A549 (cell line): ENCODE measurements around the gene SAP30L. TPM values are rescaled to one million over a fixed set of nuclear protein-coding genes. Genes with fewer than 3 reads are reported as not detected.

Experiments
- ATAC-seq, 2 experiments: fragments of 200-7000 bp in 1 of 2; fragments of >200 bp in 1 of 2; cut with Nextera tagmentation in 1 of 2; cut with Tn5 transposase in 1 of 2; 3 replicates each; pipeline versions ENCODE4 v1.8.0 to v1.9.1; 2018 to 2020; ENCODE audit warnings: mild to moderate bottlenecking in 1 of 2, moderate library complexity in 1 of 2
- CTCF ChIA-PET: fragments of 300-600 bp; sonication (Branson Sonifier 250); formaldehyde crosslinking; extraction: SDS; loops from one replicate; lab custom pipeline; 2021; ENCODE audit warnings: antibody characterized with exemption, inconsistent platforms; lab: Yijun Ruan, JAX
- POLR2A ChIA-PET: fragments of 350-600 bp; formaldehyde crosslinking; extraction: SDS; loops from one replicate; lab custom pipeline; 2021; ENCODE audit warnings: antibody characterized with exemption, inconsistent platforms; lab: Yijun Ruan, JAX
- DNase-seq, 2 experiments: peaks; one replicate each; pipeline versions ENCODE4 v3.0.0 to v3.0.0-alpha.2; 2011 to 2016; ENCODE audit warnings: low read depth in 1 of 2, low spot score in 1 of 2
- FAIRE-seq: peaks from 2 replicates; lab custom pipeline; 2011; peaks lifted over from hg19 to GRCh38; lab: Jason Lieb, UNC
- H3K27ac ChIP-seq, 2 experiments: fragments of >200 bp; sonication (Bioruptor Twin); formaldehyde crosslinking; 3 replicates each; pipeline ENCODE4 v1.5.1; 2016 to 2017
- H3K4me1 ChIP-seq: fragments of >200 bp; sonication (Bioruptor Twin); formaldehyde crosslinking; 3 replicates; pipeline ENCODE4 v1.6.1; 2016
- H3K4me2 ChIP-seq: fragments of >200 bp; sonication (Bioruptor Twin); formaldehyde crosslinking; 3 replicates; pipeline ENCODE4 v1.6.1; 2016
- H3K4me3 ChIP-seq: fragments of >200 bp; sonication (Bioruptor Twin); formaldehyde crosslinking; 3 replicates; pipeline ENCODE4 v1.5.1; 2016
- H3K9me3 ChIP-seq: fragments of >200 bp; sonication (Bioruptor Twin); formaldehyde crosslinking; 3 replicates; pipeline ENCODE4 v1.6.1; 2016
- CBX8 ChIP-seq: fragments of 200-600 bp; sonication (generic); IDR thresholded peaks from 2 replicates; pipeline ENCODE4 v1.6.1; 2016
- CEBPB ChIP-seq, 2 experiments: fragments of >200 bp in 1 of 2; sonication (Bioruptor Twin) in 1 of 2; formaldehyde crosslinking in 1 of 2; IDR thresholded peaks; 2 replicates each; pipeline ENCODE4 v1.6.1; 2012 to 2016
- CHD2 ChIP-seq: fragments of 150-350 bp; IDR thresholded peaks from 2 replicates; pipeline ENCODE4 v1.6.1; 2014; ENCODE audit warnings: low read length; ENCODE audit not compliant: partially characterized antibody
- CHD4 ChIP-seq: fragments of 200-600 bp; sonication (generic); IDR thresholded peaks from 2 replicates; pipeline ENCODE4 v1.6.1; 2016; ENCODE audit warnings: antibody characterized with exemption, mild to moderate bottlenecking, borderline replicate concordance
- EHMT2 ChIP-seq: fragments of 200-600 bp; sonication (generic); IDR thresholded peaks from 2 replicates; pipeline ENCODE4 v1.6.1; 2016; ENCODE audit warnings: antibody characterized with exemption, low read depth, mild to moderate bottlenecking, moderate library complexity
- HOXB13 ChIP-seq: fragments of 250-450 bp; sonication (Bioruptor Pico); IDR thresholded peaks from 2 replicates; pipeline ENCODE4 v1.5.0; 2020; ENCODE audit warnings: low read depth, mild to moderate bottlenecking, moderate library complexity
- HOXB5 ChIP-seq: fragments of 250-450 bp; sonication (Bioruptor Pico); IDR thresholded peaks from 2 replicates; pipeline ENCODE4 v1.5.0; 2020; ENCODE audit warnings: mild to moderate bottlenecking, moderate library complexity
- KDM1A ChIP-seq: fragments of 200-600 bp; sonication (generic); IDR thresholded peaks from 2 replicates; pipeline ENCODE4 v1.6.1; 2016; ENCODE audit warnings: low read depth, mild to moderate bottlenecking
- KDM5A ChIP-seq: fragments of 200-600 bp; sonication (generic); IDR thresholded peaks from 2 replicates; pipeline ENCODE4 v1.6.1; 2016; ENCODE audit warnings: antibody characterized with exemption, mild to moderate bottlenecking
- NR3C1 ChIP-seq: fragments of >200 bp; sonication (Bioruptor Twin); formaldehyde crosslinking; IDR thresholded peaks from 3 replicates; pipeline ENCODE4 v1.6.1; 2017
- POLR2A ChIP-seq: IDR thresholded peaks from 2 replicates; pipeline ENCODE4 v1.6.1; 2012; ENCODE audit warnings: mild to moderate bottlenecking, low read length
- POLR2AphosphoS2 ChIP-seq: conservative IDR thresholded peaks from 2 replicates; pipeline ENCODE4 v1.6.1; 2012; ENCODE audit warnings: low read length, improper control_type of control experiment, inconsistent platforms
- RARB ChIP-seq: fragments of 250-450 bp; sonication (Bioruptor Pico); IDR thresholded peaks from 2 replicates; pipeline ENCODE4 v1.8.0; 2021; ENCODE audit warnings: mild to moderate bottlenecking, moderate library complexity
- RCOR1 ChIP-seq: fragments of 150-350 bp; IDR thresholded peaks from 2 replicates; pipeline ENCODE4 v1.6.1; 2014; ENCODE audit warnings: antibody characterized with exemption, low read length, low read depth
- RFX5 ChIP-seq: fragments of 450-650 bp; IDR thresholded peaks from 2 replicates; pipeline ENCODE4 v1.7.1; 2014; ENCODE audit warnings: antibody characterized with exemption, mild to moderate bottlenecking, moderate library complexity
- RNF2 ChIP-seq: fragments of 200-600 bp; sonication (generic); IDR thresholded peaks from 2 replicates; pipeline ENCODE4 v1.6.1; 2016; ENCODE audit warnings: low read depth, mild to moderate bottlenecking, antibody characterized with exemption, moderate library complexity, borderline replicate concordance
- SREBF2 ChIP-seq: fragments of 450-650 bp; IDR thresholded peaks from 2 replicates; pipeline ENCODE4 v1.6.1; 2014; ENCODE audit warnings: mild to moderate bottlenecking, moderate library complexity
- TP53 ChIP-seq: fragments of 250-450 bp; sonication (Bioruptor Pico); IDR thresholded peaks from 2 replicates; pipeline ENCODE4 v1.5.0; 2021; ENCODE audit warnings: mild to moderate bottlenecking, moderate library complexity
- ZNF302 ChIP-seq: fragments of 250-450 bp; sonication (Bioruptor Pico); IDR thresholded peaks from 2 replicates; pipeline ENCODE4 v1.9.0; 2021; ENCODE audit warnings: inconsistent platforms, mild to moderate bottlenecking, moderate library complexity
- WGBS: methylation state at CpG from one replicate; pipeline ENCODE4 v1.1.6; 2017; ENCODE audit errors: missing lambda C conversion rate; 5-methylcytosine and 5-hydroxymethylcytosine counted together
- polyA plus RNA-seq, 4 experiments: library from polyadenylated mRNA; depleted of rRNA in 3 of 4; stranded (reverse); fragments of >200 nt; fragmentation: RNase III in 1 of 4; extraction: RNeasy Plus Mini Kit Qiagen cat#74134 plus additional on column Dnase treatment in 1 of 4; gene quantifications; 2 replicates in 3 of 4; 3 replicates in 1 of 4; pipeline ENCODE4 v1.2.3, GENCODE V29; 2011 to 2017
- TF ChIP-seq, protein P1 (sequence below): fragments of 200-600 bp; sonication (generic); IDR thresholded peaks from 2 replicates; pipeline ENCODE4 v1.6.1; 2016; ENCODE audit warnings: antibody characterized with exemption, mild to moderate bottlenecking, moderate library complexity
- TF ChIP-seq, protein P2 (sequence below): fragments of >200 bp; sonication (Bioruptor Twin); formaldehyde crosslinking; IDR thresholded peaks from 3 replicates; pipeline ENCODE4 v1.5.1; 2016

Gene SAP30L
- polyA plus RNA-seq, 2 of the 4 experiments (the other 2 are of a cell fraction) = 24.9 to 50.3 TPM

- TF ChIP-seq, protein P1, sequence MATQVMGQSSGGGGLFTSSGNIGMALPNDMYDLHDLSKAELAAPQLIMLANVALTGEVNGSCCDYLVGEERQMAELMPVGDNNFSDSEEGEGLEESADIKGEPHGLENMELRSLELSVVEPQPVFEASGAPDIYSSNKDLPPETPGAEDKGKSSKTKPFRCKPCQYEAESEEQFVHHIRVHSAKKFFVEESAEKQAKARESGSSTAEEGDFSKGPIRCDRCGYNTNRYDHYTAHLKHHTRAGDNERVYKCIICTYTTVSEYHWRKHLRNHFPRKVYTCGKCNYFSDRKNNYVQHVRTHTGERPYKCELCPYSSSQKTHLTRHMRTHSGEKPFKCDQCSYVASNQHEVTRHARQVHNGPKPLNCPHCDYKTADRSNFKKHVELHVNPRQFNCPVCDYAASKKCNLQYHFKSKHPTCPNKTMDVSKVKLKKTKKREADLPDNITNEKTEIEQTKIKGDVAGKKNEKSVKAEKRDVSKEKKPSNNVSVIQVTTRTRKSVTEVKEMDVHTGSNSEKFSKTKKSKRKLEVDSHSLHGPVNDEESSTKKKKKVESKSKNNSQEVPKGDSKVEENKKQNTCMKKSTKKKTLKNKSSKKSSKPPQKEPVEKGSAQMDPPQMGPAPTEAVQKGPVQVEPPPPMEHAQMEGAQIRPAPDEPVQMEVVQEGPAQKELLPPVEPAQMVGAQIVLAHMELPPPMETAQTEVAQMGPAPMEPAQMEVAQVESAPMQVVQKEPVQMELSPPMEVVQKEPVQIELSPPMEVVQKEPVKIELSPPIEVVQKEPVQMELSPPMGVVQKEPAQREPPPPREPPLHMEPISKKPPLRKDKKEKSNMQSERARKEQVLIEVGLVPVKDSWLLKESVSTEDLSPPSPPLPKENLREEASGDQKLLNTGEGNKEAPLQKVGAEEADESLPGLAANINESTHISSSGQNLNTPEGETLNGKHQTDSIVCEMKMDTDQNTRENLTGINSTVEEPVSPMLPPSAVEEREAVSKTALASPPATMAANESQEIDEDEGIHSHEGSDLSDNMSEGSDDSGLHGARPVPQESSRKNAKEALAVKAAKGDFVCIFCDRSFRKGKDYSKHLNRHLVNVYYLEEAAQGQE = no peak
- no peak for TF ChIP-seq CHD4
- TF ChIP-seq HOXB13 = no peak
Measured at GRCh38 chr5:154396128-154396527, 49.7 kb upstream of the SAP30L start (continued).

DNA sequence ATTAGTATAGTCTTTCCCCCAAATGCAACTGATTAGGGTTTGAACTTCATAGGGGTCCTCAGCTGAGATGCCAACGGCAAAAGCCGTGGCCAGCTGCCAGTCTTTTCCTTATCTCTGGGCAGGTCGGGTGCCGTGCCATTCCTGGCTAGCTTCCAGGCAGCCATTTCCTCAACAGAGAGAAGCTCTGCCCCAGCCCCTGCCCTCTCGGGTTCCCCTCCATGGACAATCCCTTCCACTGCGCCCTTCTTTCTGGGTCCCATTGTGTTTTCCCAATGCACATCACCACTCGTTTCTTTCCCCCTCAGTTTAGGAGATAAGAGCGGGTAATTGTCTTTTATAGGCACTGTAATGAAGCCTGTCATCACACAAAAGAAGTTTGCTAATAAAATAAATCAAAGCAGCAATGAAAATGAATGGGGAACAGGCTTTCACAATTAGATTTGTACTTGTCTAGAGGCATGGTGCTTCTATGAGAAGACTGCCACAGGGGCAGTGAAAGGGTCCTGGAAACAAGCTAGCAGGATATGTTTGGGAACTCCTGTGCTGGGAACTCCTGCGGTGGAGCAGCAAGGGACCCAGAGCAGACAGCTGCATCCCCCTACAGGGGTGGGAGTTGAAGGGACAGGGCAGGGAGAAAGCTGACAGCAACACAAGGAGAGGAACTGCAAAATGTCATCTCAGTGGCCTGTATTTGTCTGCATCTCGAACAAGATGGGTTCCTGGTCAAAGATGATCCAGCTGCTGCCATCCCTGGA, 48.0 kb upstream of the SAP30L start:
- Histone ChIP-seq H3K4me3 (no peak overlapping the region), H3K4me1 (peaks cover 31% of the 10 kb centered on the region), H3K27ac (0 out of 6 replicates have a peak overlapping the region, but pooled peaks of 1 of the 2 experiments have one; percentile 31), H3K4me2 (no peak overlapping the region), H3K9me3 (no peaks in the 10 kb centered on the region)
- DNase-seq (no peak), FAIRE-seq (no peak), ATAC-seq (no peak)
- TF ChIP-seq CEBPB (IDR thresholded peaks at IDR 0.05) = no peak
- no peak for TF ChIP-seq HOXB5
- no peak for TF ChIP-seq HOXB13
- no peak for TF ChIP-seq RNF2
- TF ChIP-seq, protein P2, sequence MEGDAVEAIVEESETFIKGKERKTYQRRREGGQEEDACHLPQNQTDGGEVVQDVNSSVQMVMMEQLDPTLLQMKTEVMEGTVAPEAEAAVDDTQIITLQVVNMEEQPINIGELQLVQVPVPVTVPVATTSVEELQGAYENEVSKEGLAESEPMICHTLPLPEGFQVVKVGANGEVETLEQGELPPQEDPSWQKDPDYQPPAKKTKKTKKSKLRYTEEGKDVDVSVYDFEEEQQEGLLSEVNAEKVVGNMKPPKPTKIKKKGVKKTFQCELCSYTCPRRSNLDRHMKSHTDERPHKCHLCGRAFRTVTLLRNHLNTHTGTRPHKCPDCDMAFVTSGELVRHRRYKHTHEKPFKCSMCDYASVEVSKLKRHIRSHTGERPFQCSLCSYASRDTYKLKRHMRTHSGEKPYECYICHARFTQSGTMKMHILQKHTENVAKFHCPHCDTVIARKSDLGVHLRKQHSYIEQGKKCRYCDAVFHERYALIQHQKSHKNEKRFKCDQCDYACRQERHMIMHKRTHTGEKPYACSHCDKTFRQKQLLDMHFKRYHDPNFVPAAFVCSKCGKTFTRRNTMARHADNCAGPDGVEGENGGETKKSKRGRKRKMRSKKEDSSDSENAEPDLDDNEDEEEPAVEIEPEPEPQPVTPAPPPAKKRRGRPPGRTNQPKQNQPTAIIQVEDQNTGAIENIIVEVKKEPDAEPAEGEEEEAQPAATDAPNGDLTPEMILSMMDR = no peak
- no peak for TF ChIP-seq KDM1A
- no peak for TF ChIP-seq NR3C1
- TF ChIP-seq TP53 (CRISPR knock-in tag) = no peak
- TF ChIP-seq CBX8 = no peak
- no peak for TF ChIP-seq EHMT2
- no peak for TF ChIP-seq SREBF2
- TF ChIP-seq RCOR1 = no peak
- TF ChIP-seq CHD2 = no peak
- TF ChIP-seq KDM5A = no peak
- no peak for TF ChIP-seq POLR2AphosphoS2
- no peak for TF ChIP-seq RFX5
- TF ChIP-seq ZNF302 (CRISPR knock-in tag) = no peak
- TF ChIP-seq, protein P1 = no peak
- no peak for TF ChIP-seq RARB (CRISPR knock-in tag)
- TF ChIP-seq POLR2A = no peak
- ChIA-PET POLR2A (no interaction called here), CTCF (interaction anchor here (0.8 to 2.2 kb wide), 5 partner anchors 85 to 423 kb away, joined by 3 to 9 read pairs (median 3); partner anchors contain the start of gene GALNT10)
- 87% methylated on average over 10 of the region's 10 CpGs for WGBS
